Right hindlimb (tissue), 1 donor: ENCODE data around the gene PRRT2.
"Not testable (repeated sequence)": the region's sequence is repeated elsewhere in the genome, so short reads cannot be mapped to it uniquely, and the experiment has no call there.

Experiments
- DNase-seq: peaks from one replicate; pipeline ENCODE4 v3.0.0-alpha.2; 2018

The PRRT2 gene

DNA sequence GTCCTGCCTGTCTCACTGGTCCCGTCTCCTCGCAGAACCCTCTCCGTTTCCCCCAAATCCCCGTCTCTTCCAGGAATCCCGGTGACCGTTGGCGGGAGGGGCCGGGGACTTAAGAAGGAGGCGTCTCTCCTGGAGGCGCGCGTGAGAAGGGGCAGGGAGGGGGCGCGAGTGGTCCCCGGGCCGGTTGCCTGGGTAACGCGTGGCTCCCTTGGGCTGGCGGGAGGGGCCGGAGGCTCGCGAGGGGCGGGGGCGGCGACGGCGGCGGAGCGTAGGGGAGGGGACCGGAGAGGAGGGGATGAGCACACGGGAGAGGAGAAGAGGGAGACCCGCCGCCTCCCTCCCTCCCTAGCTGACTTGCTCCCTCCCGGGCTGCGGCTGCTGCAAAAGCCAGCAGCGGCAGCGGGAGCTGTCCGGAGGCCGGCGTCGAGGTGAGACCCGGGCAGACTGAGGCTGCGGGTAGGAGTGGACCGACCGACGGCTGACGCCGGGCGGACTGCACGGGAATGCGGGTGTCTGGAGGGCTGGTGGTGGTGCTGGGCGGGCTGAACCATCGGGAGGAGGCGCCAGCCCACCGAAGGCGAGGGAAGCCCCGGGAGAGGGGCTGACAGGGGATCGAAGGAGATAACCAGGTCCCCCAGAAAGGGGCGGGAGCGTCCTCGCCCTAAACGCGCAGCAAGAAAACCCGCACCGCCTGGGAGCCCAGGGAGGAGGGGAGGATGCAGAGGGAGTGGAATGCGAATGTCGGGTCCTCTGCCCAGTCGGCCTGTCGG lies at the start of gene PRRT2:
PRRT2 (plus strand) TSS at position 298 of the 770 bp plus-strand sequence. CDS start 862 bp downstream, outside the sequence.
- peak; percentile 93 for DNase-seq

DNA sequence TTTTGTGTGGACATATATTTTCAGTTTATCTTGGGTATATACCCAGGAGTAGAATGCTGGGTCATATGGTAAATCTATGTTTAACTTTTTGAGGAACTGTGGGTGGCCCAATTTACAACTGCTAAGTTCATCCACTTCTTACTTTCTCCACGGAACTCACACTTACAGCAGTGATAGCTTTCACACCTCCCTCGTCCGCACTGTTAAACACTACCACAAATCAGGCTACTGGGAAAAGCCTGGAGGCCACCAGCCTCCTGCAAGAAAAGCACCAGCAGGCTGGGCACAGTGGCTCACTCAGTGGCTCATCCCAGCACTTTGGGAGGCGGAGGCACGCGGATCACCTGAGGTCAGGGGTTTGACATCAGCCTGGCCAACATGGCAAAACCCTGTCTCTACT lies 48.7 kb upstream of the PRRT2 start:
- no peak for DNase-seq

DNA sequence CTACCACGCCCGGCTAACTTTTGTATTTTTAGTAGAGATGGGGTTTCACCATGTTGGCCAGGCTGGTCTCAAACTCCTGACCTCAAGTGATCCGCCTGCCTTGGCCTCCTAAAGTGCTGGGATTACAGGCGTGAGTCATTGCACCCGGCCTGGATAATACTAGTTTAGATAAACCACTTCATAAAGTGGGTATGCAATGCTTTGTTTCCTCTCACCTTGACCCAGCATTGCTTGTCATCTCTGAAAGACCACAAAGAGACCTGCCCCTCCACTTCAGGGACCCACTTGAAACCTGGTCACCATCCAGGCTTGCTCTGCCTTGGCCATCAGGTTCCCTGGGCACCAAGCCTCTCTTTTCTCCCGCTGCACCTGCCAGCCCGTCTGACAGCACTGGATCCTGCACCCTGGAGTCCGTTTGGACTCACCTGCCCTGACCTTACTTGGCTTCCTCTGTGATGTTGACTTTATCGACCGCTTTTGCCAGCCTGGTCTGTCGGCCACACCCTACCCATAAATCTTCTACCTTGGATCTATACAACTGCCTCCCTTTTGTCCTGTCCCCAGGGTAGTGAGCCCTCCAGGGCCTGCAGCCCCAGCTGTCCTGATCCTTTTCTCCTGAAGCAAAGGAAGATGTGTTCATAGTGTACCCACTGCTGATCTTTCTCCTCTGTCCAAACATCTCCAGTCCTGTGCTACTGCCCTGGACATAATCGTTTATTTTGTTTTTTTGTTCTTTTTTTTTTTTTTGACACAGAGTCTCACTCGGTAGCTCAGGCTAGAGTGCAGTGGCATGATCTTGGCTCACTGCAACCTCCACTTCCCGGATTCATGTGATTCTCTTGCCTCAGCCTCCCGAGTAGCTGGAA lies 46.6 kb upstream of the PRRT2 start:
- no peak for DNase-seq

DNA sequence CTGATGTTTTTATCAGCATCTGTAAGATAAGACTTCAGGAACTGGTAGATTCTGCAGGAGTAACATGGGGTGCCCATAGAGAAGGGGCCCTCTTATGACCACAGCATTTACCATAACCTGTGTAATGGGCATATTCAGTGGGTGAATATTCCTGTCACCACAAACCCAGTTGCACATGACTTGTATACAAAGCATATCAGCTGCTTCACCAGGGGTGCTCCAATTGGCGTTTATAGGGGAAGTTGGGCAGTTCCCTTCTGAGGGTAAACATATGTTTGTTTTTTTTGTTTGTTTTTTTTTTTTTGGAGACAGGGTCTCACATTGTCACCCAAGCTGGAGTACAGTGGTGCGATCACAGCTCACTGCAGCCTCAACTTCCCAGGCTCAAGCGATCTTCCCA lies 45.4 kb upstream of the PRRT2 start:
- no peak for DNase-seq

DNA sequence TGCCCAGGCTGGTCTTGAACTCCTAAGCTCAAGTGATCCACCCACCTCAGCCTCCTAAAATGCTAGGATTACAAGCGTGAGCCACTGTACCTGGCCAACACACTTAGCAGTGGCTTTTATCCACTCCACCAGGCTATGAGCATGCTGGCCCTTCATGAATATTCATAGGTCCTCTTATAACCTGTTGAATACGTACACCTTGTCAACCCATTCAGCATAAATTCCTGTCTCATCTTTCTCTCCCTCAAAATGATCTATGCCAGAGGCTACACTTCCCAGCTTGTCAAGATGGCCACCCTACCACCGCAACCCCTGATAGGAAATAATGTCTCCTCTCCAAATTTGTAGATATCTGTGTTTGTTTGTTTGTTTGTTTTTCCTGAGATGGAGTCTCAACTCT lies 44.9 kb upstream of the PRRT2 start:
- no peak for DNase-seq

DNA sequence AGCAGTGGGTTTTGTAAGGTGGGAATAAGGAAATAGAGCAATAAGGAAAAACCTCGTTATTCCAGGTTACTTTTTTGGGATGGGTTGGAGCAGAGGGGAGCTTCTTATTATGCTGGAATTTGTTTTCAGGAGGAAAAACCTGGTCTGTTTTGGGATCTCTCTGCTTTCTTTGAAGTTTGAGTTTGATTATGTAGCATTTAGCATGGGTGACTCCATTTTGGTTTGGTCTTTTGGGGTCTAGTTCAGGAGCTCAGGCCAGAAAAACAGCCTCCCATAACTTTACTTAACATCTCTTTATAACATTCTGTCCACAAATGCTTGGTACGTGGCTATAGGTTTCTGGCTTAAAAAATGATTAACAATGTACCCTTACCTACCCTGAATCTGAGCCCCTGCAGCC lies 42.5 kb upstream of the PRRT2 start:
- no peak for DNase-seq

DNA sequence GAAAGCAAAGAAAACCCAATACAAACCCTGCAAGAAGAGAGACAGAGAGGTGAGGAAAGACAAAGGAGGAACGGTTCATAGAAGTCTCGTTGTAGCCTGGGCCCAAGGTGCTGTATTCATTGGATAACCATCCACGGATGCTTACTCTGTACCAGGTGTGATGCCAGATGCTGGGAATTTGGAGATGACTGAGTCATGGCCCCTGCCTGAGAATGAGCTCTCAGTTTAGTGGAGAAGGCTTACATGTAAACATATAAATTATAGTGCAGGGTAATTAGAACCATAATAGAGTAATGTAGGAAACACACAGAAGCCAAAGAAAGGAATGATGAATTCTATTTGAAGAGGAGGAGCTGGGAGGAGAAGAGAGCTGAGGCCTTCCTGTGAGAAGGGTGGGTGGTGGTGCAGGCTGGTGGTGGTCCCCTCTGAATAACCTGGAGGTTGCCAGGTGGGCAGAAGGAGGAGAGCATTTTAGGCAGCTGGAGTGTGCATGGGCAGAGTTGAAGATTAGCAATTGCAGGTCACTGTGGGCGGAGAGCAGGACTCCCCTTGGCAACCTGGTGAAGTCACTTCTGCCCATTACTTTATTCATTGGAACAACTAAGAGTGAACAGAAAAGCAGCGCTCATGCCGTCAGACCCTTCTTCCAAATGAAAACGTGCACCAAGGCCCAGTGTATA lies 41.6 kb upstream of the PRRT2 start:
- DNase-seq: no peak

DNA sequence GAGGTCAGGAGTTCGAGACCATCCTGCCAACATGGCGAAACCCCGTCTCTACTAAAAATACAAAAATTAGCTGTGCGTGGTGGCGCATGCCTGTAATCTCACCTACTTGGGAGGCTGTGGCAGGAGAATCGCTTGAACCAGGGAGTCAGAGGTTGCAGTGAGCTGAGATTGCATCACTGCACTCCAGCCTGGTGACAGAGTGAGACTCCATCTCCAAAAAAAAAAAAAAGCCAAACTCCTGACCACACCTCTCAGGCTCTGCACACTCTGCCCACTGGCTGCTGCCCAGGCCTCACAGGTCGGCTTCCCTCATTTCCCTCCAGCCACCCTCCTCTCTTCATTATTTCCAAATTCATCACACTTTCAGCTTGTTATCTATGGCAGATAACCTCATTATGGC lies 39.7 kb upstream of the PRRT2 start:
- not testable (repeated sequence) for DNase-seq

DNA sequence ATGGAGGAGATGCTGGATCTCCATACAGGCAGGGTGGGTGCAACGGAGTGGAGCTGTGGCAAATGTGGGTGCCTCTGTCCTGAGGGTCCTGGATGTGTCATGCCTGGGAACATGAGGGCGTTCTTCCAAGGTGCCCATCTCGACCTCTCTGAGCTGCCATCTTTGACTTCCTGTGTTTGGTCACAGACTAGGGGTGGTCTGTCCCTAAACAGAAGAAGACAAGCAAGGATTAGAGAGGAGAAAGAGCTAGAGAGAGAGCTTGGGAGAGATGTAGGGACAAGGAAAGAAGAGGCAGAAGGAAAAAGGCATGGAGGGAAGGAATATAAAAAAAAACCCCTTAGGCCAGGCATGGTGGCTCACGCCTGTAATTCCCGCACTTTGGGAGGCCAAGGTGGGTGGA lies 37.3 kb upstream of the PRRT2 start:
- DNase-seq: no peak

DNA sequence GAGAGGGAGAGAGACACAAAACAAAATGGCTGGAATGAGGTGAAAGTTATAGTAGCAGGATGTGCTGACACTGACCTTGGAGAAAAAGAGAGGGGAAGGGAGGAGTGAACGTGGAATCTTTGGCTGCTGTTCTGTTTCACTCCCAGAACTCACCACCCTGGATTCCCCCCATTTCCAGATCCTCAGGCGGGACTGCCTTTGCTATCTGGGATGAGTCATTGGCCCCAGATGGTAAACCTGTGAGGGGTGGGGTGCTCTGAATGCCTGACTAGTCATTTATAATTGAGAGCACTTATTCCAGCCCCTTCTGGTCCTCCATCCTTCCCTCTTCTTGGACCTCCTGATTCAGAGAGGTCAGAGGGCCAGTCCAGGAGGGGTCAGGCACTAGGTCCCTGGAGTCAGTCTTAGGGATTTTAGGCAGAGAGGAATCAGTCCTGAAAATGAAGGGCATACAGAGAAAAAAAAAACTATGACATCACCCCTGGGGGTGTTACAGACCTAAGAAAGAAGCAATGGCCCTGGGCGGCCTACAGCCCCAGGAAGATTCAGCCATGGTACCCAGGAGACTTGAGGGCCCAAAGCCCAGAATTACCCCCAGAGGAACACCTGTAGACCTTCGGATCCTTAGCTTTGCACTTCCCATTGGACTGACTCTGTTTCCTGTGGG lies 36.1 kb upstream of the PRRT2 start:
- DNase-seq: no peak

DNA sequence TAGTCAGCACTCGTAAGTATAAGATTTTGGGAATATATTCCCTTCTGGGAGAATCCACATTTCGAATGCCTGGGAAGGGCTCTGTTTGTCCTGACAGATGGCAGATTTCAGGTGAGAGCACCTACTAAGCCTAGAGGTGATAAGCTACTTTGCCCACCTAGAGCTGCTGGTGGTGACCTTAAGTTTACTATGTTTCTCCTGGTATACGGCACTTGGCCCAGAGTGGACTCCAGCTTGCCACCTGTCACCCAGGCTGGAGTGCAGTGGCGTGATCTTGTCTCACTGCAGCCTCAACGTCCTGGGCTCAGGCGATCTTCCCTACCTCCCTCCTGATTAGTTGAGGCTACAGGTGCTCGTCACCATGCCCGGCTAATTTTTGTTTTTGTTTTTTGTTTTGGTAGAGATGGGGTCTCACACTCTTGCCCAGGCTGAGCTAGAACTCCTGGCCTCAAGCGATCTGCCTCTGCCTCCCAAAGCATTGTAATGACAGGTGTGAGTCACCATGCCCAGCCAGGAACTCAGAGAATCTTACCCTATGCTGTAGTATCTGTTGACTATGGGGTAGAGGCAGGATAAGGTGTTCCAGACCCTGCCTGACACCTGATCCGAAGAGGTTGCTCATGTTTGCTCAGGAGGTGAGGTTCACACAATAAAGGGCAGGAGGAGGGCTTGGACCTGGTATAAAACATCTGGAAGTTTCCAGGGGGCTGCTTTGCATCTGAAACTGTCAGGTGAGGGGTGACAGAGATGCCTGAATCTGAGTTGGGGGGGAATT lies 34.2 kb upstream of the PRRT2 start, which contains the start of gene ZG16:
ZG16 (plus strand) TSS at position 681 of the 775 bp plus-strand sequence. CDS start 1,011 bp downstream, outside the sequence.
- no peak for DNase-seq

DNA sequence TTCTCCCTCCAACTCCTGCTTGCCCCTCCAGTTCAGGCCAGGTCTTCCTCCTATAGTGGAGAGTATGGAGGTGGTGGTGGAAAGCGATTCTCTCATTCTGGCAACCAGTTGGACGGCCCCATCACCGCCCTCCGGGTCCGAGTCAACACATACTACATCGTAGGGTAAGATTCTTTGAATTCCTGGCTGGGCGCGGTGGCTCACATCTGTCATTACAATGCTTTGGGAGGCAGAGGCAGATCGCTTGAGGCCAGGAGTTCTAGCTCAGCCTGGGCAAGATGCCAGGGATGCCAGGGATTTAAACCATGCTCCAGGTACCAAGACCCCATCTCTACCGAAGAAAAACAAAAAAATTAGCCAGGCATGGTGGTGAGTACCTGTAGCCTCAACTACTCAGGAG lies 32.5 kb upstream of the PRRT2 start:
- no peak for DNase-seq

DNA sequence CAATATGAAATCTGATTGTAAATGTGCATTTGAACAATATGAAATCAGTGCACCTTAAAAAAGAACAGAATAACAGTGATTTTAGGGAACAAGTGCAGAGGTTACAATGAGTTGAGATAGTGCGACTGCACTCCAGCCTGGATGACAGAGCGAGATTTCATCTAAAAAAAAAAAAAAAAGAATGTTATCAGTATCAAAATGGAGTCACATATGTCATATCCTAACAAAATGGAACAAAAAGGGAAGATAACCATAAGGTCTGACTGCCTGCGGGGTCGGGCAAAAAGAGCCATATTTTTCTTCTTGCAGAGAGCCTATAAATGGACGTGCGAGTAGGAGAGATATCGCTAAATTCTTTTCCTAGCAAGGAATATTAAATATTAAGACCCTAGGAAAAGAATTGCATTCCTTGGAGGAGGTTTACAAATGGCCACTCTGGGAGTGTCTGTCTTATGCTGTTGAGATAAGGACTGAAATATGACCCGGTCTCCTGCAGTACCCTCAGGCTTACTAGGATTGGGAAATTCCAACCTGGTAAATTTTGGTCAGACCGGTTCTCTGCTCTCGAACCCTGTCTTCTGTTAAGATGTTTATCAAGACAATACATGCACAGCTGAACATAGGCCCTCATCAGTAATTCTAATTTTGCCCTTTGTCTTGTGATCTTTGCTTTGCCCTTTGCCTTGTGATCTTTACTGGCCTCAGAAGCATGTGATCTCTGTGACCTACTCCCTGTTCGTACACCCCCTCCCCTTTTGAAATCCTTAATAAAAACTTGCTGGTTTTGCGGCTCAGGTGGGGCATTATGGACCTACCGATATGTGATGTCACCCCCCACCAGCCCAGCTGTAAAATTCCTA lies 28.7 kb upstream of the PRRT2 start:
- not testable (repeated sequence) for DNase-seq

DNA sequence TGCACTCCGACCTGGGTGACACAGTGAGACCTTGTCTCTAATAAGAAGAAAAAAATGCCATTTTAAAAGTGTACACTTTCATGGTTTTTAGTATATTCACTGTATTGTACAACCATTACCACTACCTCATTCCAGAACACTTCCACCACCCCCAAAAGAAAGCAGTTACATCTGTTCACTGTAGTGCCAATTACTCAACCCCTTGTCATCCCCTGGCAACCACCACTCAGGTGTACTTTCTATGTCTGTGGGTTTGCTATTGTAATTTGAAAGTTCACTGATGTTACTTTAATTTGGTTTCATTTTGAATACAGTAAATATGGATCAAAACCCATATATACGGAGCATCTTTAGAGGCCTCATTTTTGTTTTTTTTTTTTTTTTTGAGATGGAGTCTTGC lies 27.8 kb upstream of the PRRT2 start:
- DNase-seq: no peak

DNA sequence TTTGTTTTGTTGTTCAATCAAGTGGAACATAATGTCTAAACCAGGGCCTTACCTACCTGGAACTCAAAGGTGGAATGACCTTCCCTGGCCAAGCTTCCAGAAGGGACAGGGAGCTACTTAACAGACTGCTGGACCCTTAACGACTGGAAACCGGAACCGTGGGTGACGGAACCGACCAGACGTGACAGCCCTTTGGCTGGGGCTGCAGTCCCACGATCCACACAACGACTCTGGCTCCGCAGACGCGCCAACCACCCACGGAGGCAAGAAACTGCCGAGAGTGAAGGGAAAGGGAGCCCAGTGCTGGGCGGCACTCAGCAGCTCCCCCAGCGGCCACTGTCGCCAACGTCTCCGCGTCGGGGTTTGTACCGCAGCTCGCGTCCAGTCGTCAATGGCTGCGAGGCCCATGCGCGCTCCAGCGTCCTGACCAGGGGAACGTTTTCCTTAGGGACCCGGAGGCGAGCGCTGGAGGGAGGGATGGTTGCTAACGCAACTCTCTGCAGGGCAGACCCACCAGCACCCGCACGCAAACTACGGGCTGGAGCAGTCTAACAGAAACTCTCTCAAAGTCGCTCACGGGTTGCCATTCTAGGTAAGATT lies 27.0 kb upstream of the PRRT2 start:
- peak; percentile 74 for DNase-seq

DNA sequence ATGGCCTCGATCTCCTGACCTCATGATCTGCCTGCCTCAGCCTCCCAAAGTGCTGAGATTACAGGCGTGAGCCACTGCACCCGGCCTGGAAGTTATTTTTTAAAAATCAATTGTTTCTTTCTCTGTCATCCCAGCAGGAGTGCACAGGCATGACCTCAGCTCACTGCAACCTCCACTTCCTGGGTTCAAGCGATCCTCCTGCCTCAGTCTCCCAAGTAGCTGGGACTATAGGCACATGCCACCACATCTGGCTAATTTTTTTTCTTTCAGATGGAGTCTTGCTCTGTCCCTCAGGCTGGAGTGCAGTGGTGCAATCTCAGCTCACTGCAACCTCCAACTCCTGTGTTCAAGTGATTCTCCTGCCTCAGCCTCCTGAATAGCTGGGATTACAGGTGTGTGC lies 24.8 kb upstream of the PRRT2 start:
- DNase-seq: not testable (repeated sequence)

DNA sequence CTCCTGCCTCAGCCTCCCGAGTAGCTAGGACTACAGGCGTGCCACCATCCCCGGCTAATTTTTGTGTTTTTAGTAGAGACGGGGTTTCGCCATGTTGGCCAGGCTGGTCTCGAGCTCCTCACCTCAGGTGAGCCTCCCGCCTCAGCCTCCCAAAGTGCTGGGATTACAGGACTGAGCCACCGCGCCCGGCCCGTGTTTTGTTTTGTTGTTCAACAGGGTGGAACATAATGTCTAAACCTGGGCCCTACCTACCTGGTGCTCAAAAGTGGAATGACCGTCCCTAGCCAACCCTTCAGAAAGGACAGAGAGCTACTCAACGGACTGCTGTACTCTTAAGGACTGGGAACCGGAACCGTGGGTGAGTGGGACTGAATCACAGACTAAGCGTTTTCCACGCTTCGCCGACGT lies 22.2 kb upstream of the PRRT2 start:
- DNase-seq: no peak

DNA sequence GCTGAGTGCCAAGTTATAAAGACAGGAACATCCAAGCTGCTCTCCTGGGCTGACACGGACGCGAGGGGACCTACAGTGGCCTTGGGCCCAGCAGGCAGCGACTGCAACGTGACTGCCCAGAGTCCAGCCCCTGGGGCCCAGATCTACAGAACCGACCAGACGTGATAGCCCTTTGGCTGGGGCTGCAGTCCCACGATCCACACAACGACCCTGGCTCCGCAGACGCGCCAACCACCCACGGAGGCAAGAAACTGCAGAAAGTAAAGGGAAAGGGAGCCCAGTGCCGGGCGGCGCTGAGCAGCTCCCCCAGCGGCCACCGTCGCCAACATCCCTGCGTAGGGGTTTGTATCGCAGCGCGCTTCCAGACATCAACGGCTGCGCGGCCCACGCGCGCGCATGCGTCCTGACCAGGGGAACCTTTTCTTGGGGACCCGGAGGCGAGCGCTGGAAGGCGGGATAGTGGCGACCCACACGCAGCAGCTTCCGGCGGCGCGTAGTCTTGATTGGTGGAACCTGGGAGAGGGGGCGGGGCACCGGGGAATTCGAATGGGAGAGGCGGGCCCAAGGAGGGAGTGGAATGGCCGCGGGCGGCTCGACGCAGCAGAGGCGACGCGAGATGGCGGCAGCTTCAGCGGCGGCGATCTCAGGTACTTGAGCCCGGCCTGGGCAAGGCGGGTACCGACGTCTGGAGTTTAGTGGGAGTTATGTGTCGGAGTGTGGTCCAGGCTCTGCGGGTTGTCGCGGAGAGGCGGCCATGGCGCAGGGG lies 21.6 kb upstream of the PRRT2 start, which contains the start of gene KIF22:
KIF22 (plus strand) TSS at position 569 of the 766 bp plus-strand sequence; CDS start at position 578, 9 bp downstream.
- peak; percentile 99 for DNase-seq
